ENCODE data around the gene SLC1A4. TPM values are rescaled to one million over a fixed set of nuclear protein-coding genes. Genes with fewer than 3 reads are reported as not detected.

Gene SLC1A4
- total and polyA plus RNA-seq, 2 of the 4 experiments (the other 2 are of a cell fraction): 6.8 to 8.1 TPM

- Histone ChIP-seq H2AFZ (replicated peaks; ENCODE audit: low read length, poor library complexity) (no peak overlapping the region), H2BK15ac (ENCODE audit: low read depth, low read length) (peak overlapping the region; percentile 75; the same call in 2 of the 3 replicates), H3K9ac (ENCODE audit: low read depth, low read length) (no peak overlapping the region), H3K4me2 (ENCODE audit: low read depth, low read length) (no peak overlapping the region), H2BK5ac (ENCODE audit: low read depth, low read length, poor library complexity, severe bottlenecking) (no peak overlapping the region), H3K9me3 (ENCODE audit: control insufficient read depth, insufficient read depth, low read length) (no peaks in the 10 kb centered on the region), H3K9me1 (ENCODE audit: insufficient read depth, low read length) (peaks cover 21% of the 10 kb centered on the region), H4K8ac (ENCODE audit: low read depth in 2 of 2, low read length in 2 of 2) (peak overlapping the region; percentile 11 to 56; a peak in 3 of 4 replicates), H4K5ac (ENCODE audit: low read depth, low read length) (no peak overlapping the region), H3K36me3 (ENCODE audit: control insufficient read depth, insufficient read depth, low read length) (no peaks in the 10 kb centered on the region), H2BK20ac (ENCODE audit: low read depth, low read length) (peak overlapping the region; percentile 71), H3K14ac (replicated peaks; ENCODE audit: low read depth, low read length) (peak overlapping the region; percentile 11; the same call in 1 of the 2 replicates), H3K23ac (ENCODE audit: low read depth, low read length) (no peak overlapping the region), H4K91ac (ENCODE audit: insufficient read depth, low read depth, low read length) (peak overlapping the region; percentile 55; the same call in 1 of the 2 replicates), H3K27ac (ENCODE audit: insufficient read depth, low read length) (no peak overlapping the region), H3K18ac (ENCODE audit: low read depth, low read length) (no peak overlapping the region; the same call in 1 of the 2 replicates), H2AK9ac (replicated peaks; ENCODE audit: low read depth, low read length, poor library complexity) (no peak overlapping the region), H4K20me1 (ENCODE audit: insufficient read depth, low read length) (peaks cover 8% of the 10 kb centered on the region; the same call in 1 of the 2 replicates), H3K4me3 (ENCODE audit: insufficient read depth, low read depth, low read length) (no peak overlapping the region), H3K4me1 (ENCODE audit: control insufficient read depth, insufficient read depth, low read length) (peaks cover 18% of the 10 kb centered on the region), H3K79me1 (ENCODE audit: low read depth in 1 of 2, low read length in 2 of 2) (no peaks in the 10 kb centered on the region), H2AK5ac (ENCODE audit: low read depth, low read length) (peak overlapping the region; percentile 14; the same call in 1 of the 2 replicates), H3K4ac (ENCODE audit: low read depth, low read length) (peak overlapping the region; percentile 32), H3K56ac (ENCODE audit: extremely low read depth, insufficient read depth, low read length) (no peak overlapping the region), H2BK120ac (ENCODE audit: low read depth, low read length) (peak overlapping the region; percentile 27), H3K27me3 (ENCODE audit: control insufficient read depth, insufficient read depth, low read length) (peaks cover 2% of the 10 kb centered on the region; the same call in 1 of the 2 replicates)
- BruUV-seq (replicated peaks): no TSS peak
- in situ Hi-C loops (cut with MboI; ENCODE audit: low sequenced_read_pairs) (no loop called here), intact Hi-C loops (cut with micrococcal nuclease) (no loop called here), dilution Hi-C loops (cut with HindIII; ENCODE audit: low sequenced_read_pairs, unreplicated experiment) (no loop called here)
- TF ChIP-seq CEBPB (IDR thresholded peaks at IDR 0.05; ENCODE audit: low read depth, low read length): peak; percentile 44
- TF ChIP-seq NFE2L2 (IDR thresholded peaks at IDR 0.05; ENCODE audit: low read depth, low read length): no peak
- TF ChIP-seq RCOR1 (IDR thresholded peaks at IDR 0.05; ENCODE audit: insufficient replicate concordance, low read length): no peak
- no peak for TF ChIP-seq POLR2A (IDR thresholded peaks at IDR 0.05; ENCODE audit: low read depth, low read length)
- TF ChIP-seq RAD21 (IDR thresholded peaks at IDR 0.05; ENCODE audit: low read length): no peak
- TF ChIP-seq FOS (IDR thresholded peaks at IDR 0.05; ENCODE audit: low read depth, low read length): peak; percentile 57; the same call in 1 of the 2 replicates
- no peak for TF ChIP-seq SMC3 (IDR thresholded peaks at IDR 0.05; ENCODE audit: low read depth, low read length)
- 0 out of 2 replicates have a peak, but pooled peaks have one; percentile 50 for TF ChIP-seq MXI1 (IDR thresholded peaks at IDR 0.05; ENCODE audit: borderline replicate concordance, low read depth, low read length)
- ChIA-PET CTCF (interaction anchor here (1.1 to 1.3 kb wide), 2 partner anchors 9 to 16 kb away, joined by 3 to 8 read pairs; no protein-coding TSS in a partner anchor), POLR2A (ENCODE audit: unreplicated experiment) (no interaction called here)
- ATAC-seq (ENCODE audit: low read depth) (peak; percentile 28), DNase-seq (peak; percentile 77)
- no CpG with 5 or more reads among the region's 1 CpG for WGBS, 2 experiments (ENCODE audit: extremely low coverage in 2 of 2, insufficient read length in 1 of 2)
Observed at GRCh38 chr2:64972876-64973275, 16.3 kb upstream of the SLC1A4 start.

All from IMR-90 (cell line).